Mesenchymal stem cell (in vitro differentiated cells and primary cell): Measurements from ENCODE around the gene IL17REL.
"Not testable (repeated sequence)": the region's sequence is repeated elsewhere in the genome, so short reads cannot be mapped to it uniquely, and the experiment has no call there.

Source experiments
- DNase-seq: peaks from one replicate; pipeline ENCODE4 v3.0.0-alpha.2; 2013
- H2AFZ ChIP-seq: one replicate; pipeline ENCODE4 v1.6.1; 2013; ENCODE audit warnings: low read depth, mild to moderate bottlenecking, control low read depth, inconsistent platforms, low read length, moderate library complexity
- H2AK5ac ChIP-seq: 2 replicates; pipeline ENCODE4 v1.6.1; 2013; ENCODE audit warnings: low read length, moderate library complexity, mild to moderate bottlenecking, inconsistent platforms; ENCODE audit not compliant: severe bottlenecking
- H2BK120ac ChIP-seq: one replicate; pipeline ENCODE4 v1.6.1; 2013; ENCODE audit warnings: low read depth, mild to moderate bottlenecking, inconsistent platforms, low read length, moderate library complexity
- H2BK12ac ChIP-seq, 2 experiments: one replicate each; pipeline ENCODE4 v1.6.1; 2013; ENCODE audit warnings: inconsistent platforms in 2 of 2, low read length in 2 of 2, mild to moderate bottlenecking in 2 of 2, moderate library complexity in 2 of 2, control low read depth in 1 of 2
- H2BK15ac ChIP-seq: one replicate; pipeline ENCODE4 v1.6.1; 2013; ENCODE audit warnings: mild to moderate bottlenecking, low read depth, inconsistent platforms; ENCODE audit not compliant: poor library complexity, severe bottlenecking
- H2BK5ac ChIP-seq: 2 replicates; pipeline ENCODE4 v1.6.1; 2013; ENCODE audit warnings: low read depth, mild to moderate bottlenecking, low read length, control low read depth, inconsistent platforms; ENCODE audit not compliant: poor library complexity, severe bottlenecking
- H3K14ac ChIP-seq, 2 experiments: one replicate each; pipeline ENCODE4 v1.6.1; 2013; ENCODE audit warnings: inconsistent platforms in 2 of 2, low read length in 2 of 2, control low read depth in 1 of 2, mild to moderate bottlenecking in 1 of 2, moderate library complexity in 1 of 2
- H3K18ac ChIP-seq, 2 experiments: one replicate each; pipeline ENCODE4 v1.6.1; 2013; ENCODE audit warnings: inconsistent platforms in 2 of 2, low read length in 2 of 2, control low read depth in 1 of 2, low read depth in 1 of 2, mild to moderate bottlenecking in 1 of 2
- H3K23ac ChIP-seq, 2 experiments: one replicate each; pipeline ENCODE4 v1.6.1; 2013; ENCODE audit warnings: inconsistent platforms in 2 of 2, low read length in 2 of 2, mild to moderate bottlenecking in 2 of 2, moderate library complexity in 2 of 2, control low read depth in 1 of 2
- H3K27ac ChIP-seq: 2 replicates; pipeline ENCODE4 v1.5.1; 2013; ENCODE audit warnings: mild to moderate bottlenecking, moderate library complexity, low read length, control low read depth, inconsistent platforms; ENCODE audit not compliant: poor library complexity, severe bottlenecking
- H3K27me3 ChIP-seq, 2 experiments: 2 replicates each; pipeline versions ENCODE4 v1.6.1 to v1.7.0; 2013; ENCODE audit warnings: low read length in 2 of 2, mild to moderate bottlenecking in 2 of 2, moderate library complexity in 2 of 2, control low read depth in 1 of 2, inconsistent platforms in 1 of 2; ENCODE audit not compliant: control insufficient read depth in 1 of 2, insufficient read depth in 1 of 2
- H3K36me3 ChIP-seq, 2 experiments: 2 replicates each; pipeline versions ENCODE4 v1.6.1 to v1.7.0; 2013; ENCODE audit warnings: low read length in 2 of 2, control low read depth in 1 of 2, inconsistent platforms in 1 of 2, low read depth in 1 of 2, mild to moderate bottlenecking in 1 of 2; ENCODE audit not compliant: insufficient read depth in 2 of 2, control insufficient read depth in 1 of 2
- H3K4ac ChIP-seq, 2 experiments: one replicate each; pipeline ENCODE4 v1.6.1; 2013; ENCODE audit warnings: inconsistent platforms in 2 of 2, low read length in 2 of 2, mild to moderate bottlenecking in 2 of 2, moderate library complexity in 2 of 2, control low read depth in 1 of 2, low read depth in 1 of 2
- H3K4me1 ChIP-seq: 2 replicates; pipeline ENCODE4 v1.6.1; 2013; ENCODE audit warnings: low read depth, low read length, control low read depth; ENCODE audit not compliant: control insufficient read depth, insufficient read depth
- H3K4me2 ChIP-seq: 2 replicates; pipeline ENCODE4 v1.6.1; 2013; ENCODE audit warnings: low read length, mild to moderate bottlenecking, inconsistent platforms; ENCODE audit not compliant: poor library complexity, severe bottlenecking
- H3K4me3 ChIP-seq, 2 experiments: 2 replicates each; pipeline versions ENCODE4 v1.5.1 to v1.7.0; 2013; ENCODE audit warnings: low read length in 2 of 2, mild to moderate bottlenecking in 2 of 2, control low read depth in 1 of 2, low read depth in 1 of 2; ENCODE audit not compliant: insufficient read depth in 1 of 2
- H3K79me1 ChIP-seq: replicated peaks from 2 replicates; pipeline ENCODE4 v1.6.1; 2013; ENCODE audit warnings: mild to moderate bottlenecking, control low read depth, low read length, inconsistent platforms; ENCODE audit not compliant: poor library complexity, severe bottlenecking
- H3K9ac ChIP-seq: 2 replicates; pipeline ENCODE4 v1.7.0; 2013; ENCODE audit warnings: mild to moderate bottlenecking, low read length, moderate library complexity
- H3K9me3 ChIP-seq: 2 replicates; pipeline ENCODE4 v1.7.0; 2013; ENCODE audit warnings: mild to moderate bottlenecking, low read length; ENCODE audit not compliant: control insufficient read depth
- H4K8ac ChIP-seq: one replicate; pipeline ENCODE4 v1.6.1; 2013; ENCODE audit warnings: inconsistent platforms, mild to moderate bottlenecking, low read length, moderate library complexity
- H4K91ac ChIP-seq: one replicate; pipeline ENCODE4 v1.6.1; 2013; ENCODE audit warnings: mild to moderate bottlenecking, low read length, inconsistent platforms
- WGBS: methylation state at CpG from one replicate; pipeline ENCODE4 v1.1.7; 2013; ENCODE audit warnings: mixed read lengths; 5-methylcytosine and 5-hydroxymethylcytosine counted together

The IL17REL gene

GRCh38 chr22:49981799-49982198 is 30.8 kb downstream of the IL17REL start:
- H3K18ac ChIP-seq, H3K23ac ChIP-seq, H2BK5ac ChIP-seq, H2BK120ac ChIP-seq, H3K36me3 ChIP-seq, H2AK5ac ChIP-seq, H2BK15ac ChIP-seq, H4K8ac ChIP-seq, H4K91ac ChIP-seq, H3K79me1 ChIP-seq, H3K4me1 ChIP-seq, H3K4me2 ChIP-seq, H3K27ac ChIP-seq, H2BK12ac ChIP-seq, H3K4ac ChIP-seq, DNase-seq, H2AFZ ChIP-seq, H3K14ac ChIP-seq, H3K9ac ChIP-seq, H3K4me3 ChIP-seq: not testable (repeated sequence)
- WGBS: 96% methylated on average over 5 of the region's 7 CpGs
- Histone ChIP-seq H3K9me3 (peaks cover 27% of the 10 kb centered on the region), H3K27me3 (peaks cover 14 to 28% of the 10 kb centered on the region in 2 experiments)

GRCh38 chr22:49979587-49980264 is 32.8 kb downstream of the IL17REL start:
- H3K9me3 ChIP-seq: peaks cover 8% of the 10 kb centered on the region
- H3K4me3 ChIP-seq: no peak overlapping the region
- DNase-seq: peak; percentile 58
- no peak overlapping the region for H2AK5ac ChIP-seq
- no peak overlapping the region for H3K9ac ChIP-seq
- peaks cover 14 to 18% of the 10 kb centered on the region in 2 experiments for H3K27me3 ChIP-seq
- H3K36me3 ChIP-seq: peaks cover 0 to 4% of the 10 kb centered on the region in 2 experiments
- WGBS: 56% methylated on average over 6 of the region's 7 CpGs
- H3K4ac ChIP-seq: no peak overlapping the region
- H3K23ac ChIP-seq: no peak overlapping the region
- H2AFZ ChIP-seq: no peak overlapping the region
- no peaks in the 10 kb centered on the region for H3K79me1 ChIP-seq
- peaks cover 11% of the 10 kb centered on the region for H3K4me1 ChIP-seq
- H2BK15ac ChIP-seq: no peak overlapping the region
- no peak overlapping the region for H4K8ac ChIP-seq
- no peak overlapping the region for H2BK5ac ChIP-seq
- no peak overlapping the region for H2BK12ac ChIP-seq
- no peak overlapping the region for H3K18ac ChIP-seq
- no peak overlapping the region for H3K4me2 ChIP-seq
- no peak overlapping the region for H3K27ac ChIP-seq
- H2BK120ac ChIP-seq: no peak overlapping the region
- no peak overlapping the region for H3K14ac ChIP-seq
- H4K91ac ChIP-seq: no peak overlapping the region

GRCh38 chr22:49977578-49977977 is 35.0 kb downstream of the IL17REL start:
- no peak overlapping the region for H4K91ac ChIP-seq
- H3K14ac ChIP-seq: no peak overlapping the region
- no peak overlapping the region for H4K8ac ChIP-seq
- H3K18ac ChIP-seq: no peak overlapping the region
- no peak overlapping the region for H3K9ac ChIP-seq
- H3K4me1 ChIP-seq: peaks cover 6% of the 10 kb centered on the region
- no peak overlapping the region for H3K4me2 ChIP-seq
- H3K27ac ChIP-seq: no peak overlapping the region
- H3K36me3 ChIP-seq: no peaks in the 10 kb centered on the region
- peaks cover 2% of the 10 kb centered on the region in 2 experiments for H3K27me3 ChIP-seq
- no peak overlapping the region for H3K4me3 ChIP-seq
- no peak overlapping the region for H2BK120ac ChIP-seq
- peaks cover 8% of the 10 kb centered on the region for H3K9me3 ChIP-seq
- 83% methylated on average over 13 of the region's 14 CpGs for WGBS
- no peak overlapping the region for H2BK5ac ChIP-seq
- H3K79me1 ChIP-seq: no peaks in the 10 kb centered on the region
- no peak overlapping the region for H3K23ac ChIP-seq
- no peak overlapping the region for H2BK12ac ChIP-seq
- no peak overlapping the region for H2AK5ac ChIP-seq
- no peak for DNase-seq
- H3K4ac ChIP-seq: no peak overlapping the region
- H2AFZ ChIP-seq: no peak overlapping the region
- H2BK15ac ChIP-seq: no peak overlapping the region

DNA sequence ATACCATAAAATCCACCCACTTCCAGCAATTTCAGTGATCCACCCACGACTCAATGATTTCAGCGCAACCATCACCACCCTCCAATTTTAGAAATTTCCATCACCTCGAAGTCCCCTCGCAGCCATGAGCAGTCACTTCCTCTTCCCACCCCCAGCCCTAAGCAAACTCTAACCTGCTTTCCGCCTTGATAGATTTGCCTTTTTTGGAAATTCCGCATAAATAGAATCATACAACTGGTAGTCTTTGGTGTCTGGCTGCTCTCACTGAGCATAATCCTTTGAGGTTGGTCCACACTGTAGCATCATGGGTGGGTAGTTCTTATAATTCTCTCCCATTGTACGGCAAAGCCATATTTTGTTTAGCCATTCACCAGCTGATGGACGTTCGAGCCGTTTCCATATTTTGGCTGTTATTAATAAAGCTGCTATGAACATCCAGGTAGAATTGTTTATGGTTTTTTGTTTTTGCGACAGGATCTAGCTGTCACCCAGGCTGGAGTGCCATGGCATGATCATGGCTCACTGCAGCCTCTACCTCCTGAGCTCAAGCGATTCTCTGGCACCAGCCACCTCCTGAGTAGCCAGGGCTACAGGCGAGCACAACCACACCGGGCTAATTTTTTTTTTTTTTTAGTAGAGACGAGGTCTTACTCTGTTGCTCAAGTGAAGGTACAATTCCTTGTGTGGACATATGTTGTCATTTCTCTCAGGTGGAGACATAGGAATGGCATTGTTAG is 36.0 kb downstream of the IL17REL start:
- Histone ChIP-seq H3K27ac (no peak overlapping the region), H2BK120ac (no peak overlapping the region), H3K4me2 (no peak overlapping the region), H3K27me3 (no peaks in the 10 kb centered on the region), H3K4me1 (peaks cover 10% of the 10 kb centered on the region), H4K91ac (no peak overlapping the region), H4K8ac (no peak overlapping the region), H3K9ac (no peak overlapping the region), H2BK12ac (no peak overlapping the region), H2BK15ac (no peak overlapping the region), H3K4me3 (no peak overlapping the region), H3K18ac (no peak overlapping the region), H3K4ac (no peak overlapping the region), H3K9me3 (peaks cover 8% of the 10 kb centered on the region), H3K79me1 (no peaks in the 10 kb centered on the region), H2BK5ac (no peak overlapping the region), H3K14ac (no peak overlapping the region), H2AFZ (no peak overlapping the region), H2AK5ac (no peak overlapping the region), H3K36me3 (no peaks in the 10 kb centered on the region), H3K23ac (no peak overlapping the region)
- DNase-seq: no peak
- 81% methylated on average over 15 of the region's 15 CpGs for whole genome bisulfite sequencing
